ENCODE measurements around the gene TMC6.

TMC6 gene

GRCh38 chr17:78122931-78123249 is 5.7 kb downstream of the TMC6 start:
- no peak overlapping the region for H3K4me3 ChIP-seq (ENCODE audit: low read length)
- no peak for DNase-seq (ENCODE audit: low read depth)
- TF ChIP-seq CTCF (conservative IDR thresholded peaks at IDR 0.05; ENCODE audit: low read length): no peak

GRCh38 chr17:78122216-78122930 is 6.2 kb downstream of the TMC6 start:
- no peak overlapping the region for H3K4me3 ChIP-seq (ENCODE audit: low read length)
- DNase-seq (ENCODE audit: low read depth): no peak
- TF ChIP-seq CTCF (conservative IDR thresholded peaks at IDR 0.05; ENCODE audit: low read length): no peak

GRCh38 chr17:78121801-78122215 is 6.7 kb downstream of the TMC6 start:
- TF ChIP-seq CTCF (conservative IDR thresholded peaks at IDR 0.05; ENCODE audit: low read length): no peak
- no peak overlapping the region for H3K4me3 ChIP-seq (ENCODE audit: low read length)
- DNase-seq (ENCODE audit: low read depth): no peak

GRCh38 chr17:78120971-78121800 is 7.4 kb downstream of the TMC6 start:
- no peak overlapping the region for H3K4me3 ChIP-seq (ENCODE audit: low read length)
- TF ChIP-seq CTCF (conservative IDR thresholded peaks at IDR 0.05; ENCODE audit: low read length): no peak
- DNase-seq (ENCODE audit: low read depth): no peak

- H3K4me3 ChIP-seq (ENCODE audit: low read length): no peak overlapping the region
- TF ChIP-seq CTCF (conservative IDR thresholded peaks at IDR 0.05; ENCODE audit: low read length): no peak
- DNase-seq (ENCODE audit: low read depth): no peak
Measured at GRCh38 chr17:78120537-78120936, 8.0 kb downstream of the TMC6 start.

- DNase-seq (ENCODE audit: low read depth): no peak
- no peak for TF ChIP-seq CTCF (conservative IDR thresholded peaks at IDR 0.05; ENCODE audit: low read length)
- H3K4me3 ChIP-seq (ENCODE audit: low read length): no peak overlapping the region
Measured at GRCh38 chr17:78118801-78119241, 9.7 kb downstream of the TMC6 start.
